ENCODE data around the gene SULT1A4.
"Not testable (repeated sequence)": the region's sequence is repeated elsewhere in the genome, so short reads cannot be mapped to it uniquely, and the experiment has no call there.

The SULT1A4 gene

GRCh38 chr16:29459706-29460646 is at the start of gene SULT1A4:
TSS of gene SULT1A4 (plus strand) at chr16:29459913. CDS start at chr16:29461386, 1,473 bp downstream.
- ATAC-seq, H3K36me3 Mint-ChIP-seq, H3K9me3 Mint-ChIP-seq, H3K4me1 Mint-ChIP-seq, H3K4me3 Mint-ChIP-seq, H3K27me3 Mint-ChIP-seq, H3K27ac Mint-ChIP-seq: not testable (repeated sequence)

GRCh38 chr16:29423587-29423986 is 36.1 kb upstream of the SULT1A4 start:
- not testable (repeated sequence) for ATAC-seq, H3K4me1 Mint-ChIP-seq, H3K4me3 Mint-ChIP-seq, H3K27me3 Mint-ChIP-seq, H3K9me3 Mint-ChIP-seq, H3K27ac Mint-ChIP-seq
- peaks cover 16% of the 10 kb centered on the region for H3K36me3 Mint-ChIP-seq

- not testable (repeated sequence) for ATAC-seq, H3K27me3 Mint-ChIP-seq, H3K27ac Mint-ChIP-seq, H3K4me3 Mint-ChIP-seq, H3K9me3 Mint-ChIP-seq, H3K4me1 Mint-ChIP-seq
- H3K36me3 Mint-ChIP-seq: peaks cover 29% of the 10 kb centered on the region
These were observed 34.3 kb upstream of the SULT1A4 start for GRCh38 chr16:29425390-29425789.

GRCh38 chr16:29453754-29454153 is 6.0 kb upstream of the SULT1A4 start:
- H3K4me3 Mint-ChIP-seq, H3K36me3 Mint-ChIP-seq, H3K27me3 Mint-ChIP-seq, H3K4me1 Mint-ChIP-seq, H3K9me3 Mint-ChIP-seq, H3K27ac Mint-ChIP-seq: not testable (repeated sequence)
- ATAC-seq: peak; percentile 32

GRCh38 chr16:29454269-29454668 is 5.4 kb upstream of the SULT1A4 start, which contains the start of the genes BOLA2 and SLX1B:
TSS of gene BOLA2 (minus strand) at chr16:29454351. CDS start at chr16:29454253, 98 bp downstream.
TSS of gene SLX1B (plus strand) at chr16:29454533.
- not testable (repeated sequence) for H3K36me3 Mint-ChIP-seq, H3K27me3 Mint-ChIP-seq, H3K4me3 Mint-ChIP-seq, H3K27ac Mint-ChIP-seq, H3K9me3 Mint-ChIP-seq, H3K4me1 Mint-ChIP-seq
- peak; percentile 97 for ATAC-seq

- H3K4me3 Mint-ChIP-seq, H3K27me3 Mint-ChIP-seq, H3K36me3 Mint-ChIP-seq, H3K9me3 Mint-ChIP-seq, H3K4me1 Mint-ChIP-seq, H3K27ac Mint-ChIP-seq: not testable (repeated sequence)
- peak; percentile 88 for ATAC-seq
These were observed 4.9 kb upstream of the SULT1A4 start for GRCh38 chr16:29454828-29455227.

- H3K27me3 Mint-ChIP-seq, H3K36me3 Mint-ChIP-seq, H3K9me3 Mint-ChIP-seq, H3K27ac Mint-ChIP-seq, H3K4me3 Mint-ChIP-seq, ATAC-seq, H3K4me1 Mint-ChIP-seq: not testable (repeated sequence)
These were observed 2.1 kb upstream of the SULT1A4 start for GRCh38 chr16:29457660-29458059.

GRCh38 chr16:29460647-29461030 is 926 bp downstream of the SULT1A4 start:
- H3K9me3 Mint-ChIP-seq, H3K4me3 Mint-ChIP-seq, H3K36me3 Mint-ChIP-seq, H3K27ac Mint-ChIP-seq, ATAC-seq, H3K27me3 Mint-ChIP-seq, H3K4me1 Mint-ChIP-seq: not testable (repeated sequence)

GRCh38 chr16:29465985-29466824 is 6.5 kb downstream of the SULT1A4 start:
- ATAC-seq: peak; percentile 66
- not testable (repeated sequence) for H3K9me3 Mint-ChIP-seq, H3K36me3 Mint-ChIP-seq, H3K27me3 Mint-ChIP-seq, H3K27ac Mint-ChIP-seq, H3K4me3 Mint-ChIP-seq, H3K4me1 Mint-ChIP-seq

- not testable (repeated sequence) for H3K36me3 Mint-ChIP-seq, H3K27ac Mint-ChIP-seq, H3K9me3 Mint-ChIP-seq, H3K4me3 Mint-ChIP-seq, H3K27me3 Mint-ChIP-seq, H3K4me1 Mint-ChIP-seq
- ATAC-seq: peak; percentile 47
These were observed 7.2 kb downstream of the SULT1A4 start for GRCh38 chr16:29466904-29467303.

- H3K4me1 Mint-ChIP-seq, H3K27ac Mint-ChIP-seq, H3K9me3 Mint-ChIP-seq, H3K27me3 Mint-ChIP-seq, H3K36me3 Mint-ChIP-seq, H3K4me3 Mint-ChIP-seq: not testable (repeated sequence)
- ATAC-seq: peak; percentile 49
These were observed 8.1 kb downstream of the SULT1A4 start for GRCh38 chr16:29467654-29468366.

GRCh38 chr16:29469660-29470059 is 9.9 kb downstream of the SULT1A4 start:
- not testable (repeated sequence) for H3K4me1 Mint-ChIP-seq, H3K36me3 Mint-ChIP-seq, H3K27ac Mint-ChIP-seq, H3K9me3 Mint-ChIP-seq, H3K27me3 Mint-ChIP-seq
- peak; percentile 69 for ATAC-seq
- H3K4me3 Mint-ChIP-seq: peak overlapping the region; percentile 18

GRCh38 chr16:29472065-29472464 is 12.4 kb downstream of the SULT1A4 start:
- not testable (repeated sequence) for H3K4me1 Mint-ChIP-seq, H3K9me3 Mint-ChIP-seq, H3K27me3 Mint-ChIP-seq, H3K36me3 Mint-ChIP-seq, ATAC-seq, H3K4me3 Mint-ChIP-seq, H3K27ac Mint-ChIP-seq

GRCh38 chr16:29482276-29482675 is 22.6 kb downstream of the SULT1A4 start:
- not testable (repeated sequence) for H3K4me3 Mint-ChIP-seq, H3K4me1 Mint-ChIP-seq, H3K27ac Mint-ChIP-seq, ATAC-seq, H3K27me3 Mint-ChIP-seq, H3K36me3 Mint-ChIP-seq, H3K9me3 Mint-ChIP-seq

- not testable (repeated sequence) for H3K36me3 Mint-ChIP-seq, H3K27me3 Mint-ChIP-seq, H3K27ac Mint-ChIP-seq, H3K9me3 Mint-ChIP-seq, H3K4me3 Mint-ChIP-seq, ATAC-seq, H3K4me1 Mint-ChIP-seq
These were observed 46.6 kb downstream of the SULT1A4 start, which contains the start of gene NPIPB12 for GRCh38 chr16:29506308-29506707. TSS of gene NPIPB12 (minus strand) at chr16:29506408.

All from stimulated activated memory B cell treated with anti-CD40 and anti-IgM and Interleukin-4, amounts not matched to agents 10 μg/mL and 1 μg/mL and 100 μg/mL, for 72 hours (primary cell).